ENCODE data around the gene DVL2.
A peak's percentile ranks its signal among the peaks of the same experiment; 100 is the strongest.
"Not testable (repeated sequence)": the region's sequence is repeated elsewhere in the genome, so short reads cannot be mapped to it uniquely, and the experiment has no call there.

DVL2 gene

DNA sequence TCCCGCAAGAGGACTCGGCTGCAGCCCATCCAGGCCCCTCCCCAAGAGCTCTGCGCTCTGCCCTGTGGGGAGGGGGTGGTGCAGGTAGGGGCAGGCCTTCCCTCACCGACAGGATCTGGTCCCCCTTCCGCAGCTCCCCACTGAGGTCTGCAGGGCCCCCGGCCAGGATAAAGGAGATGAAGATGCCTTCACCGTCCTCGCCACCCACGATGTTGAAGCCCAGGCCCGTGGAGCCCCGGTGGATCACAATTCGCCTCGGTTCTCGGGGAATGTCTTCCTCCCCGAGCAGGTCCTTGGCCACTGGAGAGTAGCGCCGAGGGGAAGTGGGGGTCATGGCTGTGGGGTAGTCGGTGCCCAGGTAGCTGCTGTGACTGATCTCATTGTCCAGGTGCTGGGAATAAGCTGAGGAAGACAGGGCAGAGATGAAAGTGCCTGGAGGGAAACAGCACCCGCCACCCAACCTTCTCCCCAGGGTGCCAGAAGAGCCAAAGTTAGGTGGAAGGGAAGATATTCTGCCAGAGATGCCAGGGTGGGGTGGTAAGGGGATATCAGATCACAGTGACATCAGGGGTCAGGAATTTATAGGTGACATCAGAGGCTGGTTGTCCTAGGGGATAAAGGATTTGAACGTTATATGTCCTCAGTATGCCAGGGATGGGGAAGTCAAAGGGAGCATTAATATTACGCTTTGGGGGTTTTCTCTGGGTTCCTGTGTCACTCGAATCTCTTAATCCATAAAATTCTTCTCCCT, 37.5 kb downstream of the DVL2 start:
- DNase-seq (ENCODE audit: low spot score) = no peak

- no peak for DNase-seq (ENCODE audit: low spot score)
These were observed 38.3 kb downstream of the DVL2 start for GRCh38 chr17:7195971-7196370.

DNA sequence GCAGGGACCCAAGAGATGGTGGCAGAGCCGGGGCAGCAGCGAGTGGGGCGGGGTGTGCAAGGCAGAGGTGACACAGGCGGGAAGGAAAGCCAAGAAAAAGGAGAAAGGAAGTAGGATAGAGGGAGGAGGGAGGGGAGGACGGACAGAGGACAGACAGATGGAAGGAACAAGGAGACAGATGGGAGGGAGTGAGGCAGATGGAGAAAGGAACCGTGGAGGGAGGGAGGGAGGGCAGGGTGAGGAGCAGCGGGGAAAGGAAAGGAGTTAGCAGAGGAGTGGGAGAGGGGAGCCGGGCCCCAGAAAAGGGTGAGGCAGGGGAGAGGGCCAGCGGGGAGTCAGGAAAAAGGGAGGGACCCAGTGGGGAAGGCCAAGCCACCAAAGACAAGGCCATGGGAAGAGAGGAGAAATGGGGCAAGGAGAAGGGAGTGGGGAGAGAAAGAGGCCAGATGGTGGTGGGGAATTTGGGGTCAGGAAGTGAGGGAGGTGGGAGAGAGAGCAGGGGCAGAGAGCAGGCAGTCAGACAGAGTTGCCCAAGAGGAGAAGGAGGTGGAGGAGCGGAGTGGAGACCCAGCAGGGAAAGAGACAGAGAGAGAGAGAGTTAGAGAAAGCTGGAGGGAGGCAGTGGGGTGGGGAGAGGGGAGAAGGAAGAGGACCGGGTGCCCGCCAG, 41.9 kb downstream of the DVL2 start:
- DNase-seq (ENCODE audit: low spot score) = no peak

GRCh38 chr17:7191571-7192270, 42.6 kb downstream of the DVL2 start:
- no peak for DNase-seq (ENCODE audit: low spot score)

GRCh38 chr17:7191069-7191468, 43.2 kb downstream of the DVL2 start:
- DNase-seq (ENCODE audit: low spot score) = no peak

DNA sequence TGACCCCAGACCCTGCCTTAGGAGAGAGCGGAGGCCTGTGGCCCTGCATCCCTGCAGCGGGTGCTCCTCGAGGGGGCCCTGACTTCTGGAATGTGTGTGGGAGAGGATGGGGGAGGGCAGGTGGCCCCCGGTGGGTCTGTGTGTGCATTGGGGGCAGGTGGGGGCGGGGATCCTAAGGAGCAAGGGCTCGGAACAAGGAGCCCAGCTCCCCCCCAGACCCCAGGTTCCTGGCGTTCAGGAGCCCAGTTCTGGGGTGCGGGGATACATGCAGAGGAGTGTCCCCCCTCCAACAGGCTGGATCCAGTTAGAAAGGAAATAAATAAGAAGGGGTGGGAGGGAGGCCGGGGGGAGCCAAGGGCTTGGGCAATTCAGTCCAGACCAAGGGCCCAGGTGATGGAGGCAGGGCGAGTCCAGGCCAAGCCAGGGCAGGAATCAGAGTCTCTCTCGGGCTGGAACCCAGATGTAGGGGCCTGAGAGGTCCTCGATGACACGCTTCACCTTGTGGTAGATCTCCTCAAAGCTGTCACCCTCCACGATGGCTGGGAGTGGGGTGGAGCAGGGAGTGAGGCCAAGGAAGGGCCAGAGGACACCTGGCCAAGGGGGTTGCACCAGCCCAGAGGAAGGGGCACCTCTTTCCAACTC, 43.9 kb downstream of the DVL2 start:
- no peak for DNase-seq (ENCODE audit: low spot score)

- no peak for DNase-seq (ENCODE audit: low spot score)
These were observed 48.1 kb downstream of the DVL2 start for GRCh38 chr17:7186241-7186640.

DNA sequence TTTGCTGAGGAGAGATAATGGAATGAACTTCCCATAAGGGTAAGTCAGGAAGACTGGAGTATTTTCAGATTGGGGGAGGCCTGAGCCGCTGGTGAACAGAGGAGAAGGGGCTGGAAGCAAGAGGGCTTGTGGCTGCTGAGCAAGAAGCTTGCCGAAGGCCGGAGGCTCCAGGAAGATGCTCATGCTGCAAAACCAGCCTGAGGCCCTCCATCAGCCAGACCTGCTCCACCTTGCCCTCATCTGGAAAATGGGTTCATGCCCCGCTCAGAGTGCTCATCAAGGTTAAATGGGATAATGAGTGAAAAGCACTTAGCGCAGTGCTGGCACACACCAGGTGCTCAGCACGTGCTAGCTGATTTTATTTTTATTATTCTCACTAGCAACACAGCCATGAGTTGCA, 49.7 kb downstream of the DVL2 start:
- no peak for DNase-seq (ENCODE audit: low spot score)

GRCh38 chr17:7184091-7184488, 50.2 kb downstream of the DVL2 start:
- no peak for DNase-seq (ENCODE audit: low spot score)

DNA sequence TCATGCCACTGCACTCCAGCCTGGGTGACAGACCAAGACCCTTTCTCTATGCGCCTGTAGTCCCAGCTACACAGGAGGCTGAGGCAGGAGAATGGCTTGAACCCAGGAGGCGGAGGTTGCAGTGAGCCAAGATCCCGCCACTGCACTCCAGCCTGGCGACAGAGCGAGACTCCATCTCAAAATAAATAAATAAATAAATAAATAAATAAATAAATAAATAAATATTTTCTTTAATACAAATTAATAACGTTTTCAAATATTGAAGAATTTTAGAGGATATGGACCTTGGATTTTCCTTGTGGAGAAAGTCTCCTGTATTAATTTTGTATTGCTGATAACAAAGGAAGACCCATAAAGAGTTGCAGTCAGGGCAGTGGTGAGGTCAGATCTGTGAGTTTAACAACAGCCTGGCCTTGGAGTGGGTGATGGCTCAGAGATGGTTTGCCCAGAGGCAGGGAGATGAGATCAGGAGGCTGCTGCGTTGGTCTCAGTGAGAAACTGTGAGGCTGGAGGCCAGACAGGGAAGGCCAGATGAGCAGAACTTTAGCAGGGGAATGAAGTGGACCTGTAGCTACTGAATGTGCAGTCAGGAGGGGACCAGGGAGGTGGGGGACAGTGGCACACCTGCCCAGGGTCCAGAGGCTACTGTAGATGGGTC, 50.8 kb downstream of the DVL2 start:
- no peak for DNase-seq (ENCODE audit: low spot score)

DNA sequence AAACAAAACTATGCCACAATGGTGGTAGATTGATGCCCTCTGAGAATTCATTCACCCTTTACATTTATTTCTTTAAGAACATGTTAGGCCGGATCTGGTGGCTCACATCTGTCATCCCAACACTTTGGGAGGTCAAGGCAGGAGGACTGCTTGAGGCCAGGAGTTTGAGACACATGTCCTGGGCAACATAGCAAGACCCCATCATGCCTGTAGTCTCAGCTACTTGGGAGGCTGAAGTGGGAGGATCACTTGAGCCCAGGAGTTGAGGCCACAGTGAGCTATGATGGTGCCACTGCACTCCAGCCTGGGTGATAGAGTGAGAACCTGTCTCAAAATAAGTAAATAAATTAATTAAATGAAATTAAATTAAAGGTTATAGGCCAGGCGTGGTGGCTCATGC, 52.2 kb downstream of the DVL2 start:
- DNase-seq (ENCODE audit: low spot score) = not testable (repeated sequence)

DNA sequence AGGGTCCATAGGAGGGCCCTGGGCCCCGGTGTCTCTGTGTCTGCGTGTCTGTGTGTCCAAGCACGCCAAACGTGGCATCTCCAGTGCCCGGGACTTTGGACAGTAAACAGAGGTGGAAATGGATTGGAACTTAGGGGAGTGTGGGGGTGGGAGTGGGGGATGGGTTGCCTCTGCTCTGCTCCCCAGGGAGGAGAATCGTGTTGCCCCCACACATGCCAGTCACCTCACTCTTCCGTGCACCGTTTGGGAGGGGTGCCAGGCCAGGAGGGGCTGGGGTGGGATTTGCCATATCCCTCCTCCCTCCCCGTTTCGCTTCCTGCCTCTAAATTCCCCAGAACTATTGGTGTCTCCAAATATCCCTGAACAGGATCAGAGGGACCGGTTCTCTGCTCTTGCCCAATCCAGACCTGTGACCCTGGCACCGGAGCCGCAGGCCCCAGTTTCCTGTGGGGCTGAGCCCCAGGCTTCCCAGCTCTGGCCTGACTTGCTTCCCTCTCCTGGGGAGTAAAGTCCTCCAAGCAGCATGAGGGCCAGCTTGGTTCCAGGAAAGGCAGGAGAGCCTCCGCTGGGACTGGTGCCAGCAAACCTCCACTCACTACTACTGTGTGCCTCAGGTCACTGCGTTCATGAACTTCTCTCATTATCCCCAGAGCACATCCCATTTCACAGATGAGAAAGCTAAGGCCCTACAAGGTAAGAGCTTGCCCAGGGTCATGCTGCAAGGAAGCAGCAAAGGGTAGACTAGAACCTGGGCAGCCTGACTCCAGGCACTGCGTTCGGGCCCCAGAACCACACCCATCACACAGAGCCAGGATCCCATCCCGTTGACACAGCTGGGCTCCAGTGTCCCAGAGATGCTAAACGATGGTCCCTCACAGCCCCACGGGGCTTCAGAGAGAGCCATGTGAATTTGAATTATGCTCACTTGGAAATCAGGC, 54.7 kb downstream of the DVL2 start, which contains the start of gene ASGR1:
ASGR1 (minus strand) TSS at position 54 of the 938 bp plus-strand sequence. CDS start 807 bp downstream, outside the sequence.
- DNase-seq (ENCODE audit: low spot score) = no peak

- no peak for DNase-seq (ENCODE audit: low spot score)
These were observed 55.4 kb downstream of the DVL2 start for GRCh38 chr17:7178973-7179316.

DNA sequence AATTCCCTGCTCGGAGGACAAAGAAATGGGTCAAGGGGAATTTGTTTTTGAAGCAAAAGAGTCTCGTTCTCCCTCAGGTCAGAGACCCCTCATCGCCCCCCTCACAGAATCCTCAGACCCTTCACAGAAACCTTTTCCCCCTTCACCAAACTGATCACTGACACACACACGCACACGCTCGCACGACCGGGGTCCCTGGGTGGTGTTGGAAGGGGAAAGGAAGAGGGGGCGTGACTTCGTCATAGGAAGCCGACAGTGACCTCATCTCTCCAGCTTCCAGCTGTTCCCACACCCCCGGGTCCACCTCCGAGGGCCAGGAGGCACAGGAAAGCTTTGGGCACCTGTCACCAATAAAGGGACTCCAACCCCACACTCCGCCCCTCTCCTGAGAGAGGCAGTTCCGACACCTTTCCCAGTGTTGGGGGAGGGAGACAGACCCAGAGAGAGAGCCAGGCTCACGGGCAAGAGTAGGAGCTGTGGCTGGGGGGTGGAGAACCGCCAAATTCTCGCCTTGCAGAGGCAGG, 56.3 kb downstream of the DVL2 start:
- DNase-seq (ENCODE audit: low spot score) = peak; percentile 45

- peak; percentile 54 for DNase-seq (ENCODE audit: low spot score)
These were observed 56.9 kb downstream of the DVL2 start for GRCh38 chr17:7177191-7177953.

GRCh38 chr17:7176841-7177190, 57.5 kb downstream of the DVL2 start:
- DNase-seq (ENCODE audit: low spot score) = no peak

GRCh38 chr17:7176107-7176840, 58.0 kb downstream of the DVL2 start:
- DNase-seq (ENCODE audit: low spot score) = no peak

Data from kidney capillary endothelial cell (primary cell).